Bronchial epithelial cell (primary cell): ENCODE data around the gene CD82. TPM values are rescaled to one million over a fixed set of nuclear protein-coding genes. Genes with fewer than 3 reads are reported as not detected.

Experiments
- DNase-seq: peaks from one replicate; pipeline ENCODE4 v3.0.0-alpha.2; 2010; ENCODE audit warnings: low read depth
- FAIRE-seq: peaks from 2 replicates; lab custom pipeline; 2011; peaks lifted over from hg19 to GRCh38; lab: Jason Lieb, UNC
- H3K27me3 ChIP-seq: 2 replicates; pipeline ENCODE4 v1.5.1; 2011; ENCODE audit warnings: low read length; ENCODE audit not compliant: control insufficient read depth, insufficient read depth
- H3K36me3 ChIP-seq: 2 replicates; pipeline ENCODE4 v1.5.1; 2011; ENCODE audit warnings: low read length; ENCODE audit not compliant: control insufficient read depth, insufficient read depth
- H3K4me3 ChIP-seq: 2 replicates; pipeline ENCODE4 v1.5.1; 2011; ENCODE audit warnings: mild to moderate bottlenecking, low read depth, low read length, control low read depth
- CTCF ChIP-seq: IDR thresholded peaks from 2 replicates; pipeline ENCODE4 v1.5.1; 2011; ENCODE audit warnings: mild to moderate bottlenecking, moderate library complexity, low read length, control low read depth, inconsistent platforms; ENCODE audit not compliant: insufficient read depth, severe bottlenecking
- total RNA-seq: library from RNA; depleted of rRNA; stranded (reverse); fragments of >200 nt; gene quantifications from 2 replicates; pipeline ENCODE4 v1.2.1, GENCODE V29; 2014

The CD82 gene
- total RNA-seq, 1 donor from 2014 or later, result 48.7 TPM

- no peak for FAIRE-seq
- no peak for TF ChIP-seq CTCF
Observed at GRCh38 chr11:44561275-44561805, 4.1 kb upstream of the CD82 start.

GRCh38 chr11:44561964-44562734 lies 3.3 kb upstream of the CD82 start:
- no peaks in the 10 kb centered on the region for H3K36me3 ChIP-seq
- DNase-seq, result no peak
- no peak for FAIRE-seq
- H3K4me3 ChIP-seq, result no peak overlapping the region
- no peaks in the 10 kb centered on the region for H3K27me3 ChIP-seq
- no peak for TF ChIP-seq CTCF

More at GRCh38 chr11:44561275-44561805, 4.1 kb upstream of the CD82 start:
- DNase-seq, result peak; percentile 89
- no peaks in the 10 kb centered on the region for H3K36me3 ChIP-seq
- no peak overlapping the region for H3K4me3 ChIP-seq
- H3K27me3 ChIP-seq, result no peaks in the 10 kb centered on the region

GRCh38 chr11:44562845-44563460 lies 2.5 kb upstream of the CD82 start:
- DNase-seq (no peak), FAIRE-seq (no peak)
- no peak for TF ChIP-seq CTCF
- Histone ChIP-seq H3K27me3 (no peaks in the 10 kb centered on the region), H3K36me3 (no peaks in the 10 kb centered on the region), H3K4me3 (no peak overlapping the region)

- Histone ChIP-seq H3K36me3 (no peaks in the 10 kb centered on the region), H3K4me3 (no peak overlapping the region), H3K27me3 (no peaks in the 10 kb centered on the region)
- FAIRE-seq (no peak), DNase-seq (no peak)
- TF ChIP-seq CTCF, result no peak
Observed at GRCh38 chr11:44563711-44564110, 1.8 kb upstream of the CD82 start.

GRCh38 chr11:44564166-44564565 lies 1.3 kb upstream of the CD82 start:
- no peak for FAIRE-seq
- peak; percentile 64 for DNase-seq
- no peak for TF ChIP-seq CTCF
- Histone ChIP-seq H3K27me3 (no peaks in the 10 kb centered on the region), H3K4me3 (no peak overlapping the region), H3K36me3 (no peaks in the 10 kb centered on the region)
